ENCODE measurements around the gene EFL1. TPM values are rescaled to one million over a fixed set of nuclear protein-coding genes. Genes with fewer than 3 reads are reported as not detected.

The EFL1 gene
- total and polyA plus RNA-seq, 2 of the 4 experiments (the other 2 are of a cell fraction), result 10.1 to 24.6 TPM

DNA sequence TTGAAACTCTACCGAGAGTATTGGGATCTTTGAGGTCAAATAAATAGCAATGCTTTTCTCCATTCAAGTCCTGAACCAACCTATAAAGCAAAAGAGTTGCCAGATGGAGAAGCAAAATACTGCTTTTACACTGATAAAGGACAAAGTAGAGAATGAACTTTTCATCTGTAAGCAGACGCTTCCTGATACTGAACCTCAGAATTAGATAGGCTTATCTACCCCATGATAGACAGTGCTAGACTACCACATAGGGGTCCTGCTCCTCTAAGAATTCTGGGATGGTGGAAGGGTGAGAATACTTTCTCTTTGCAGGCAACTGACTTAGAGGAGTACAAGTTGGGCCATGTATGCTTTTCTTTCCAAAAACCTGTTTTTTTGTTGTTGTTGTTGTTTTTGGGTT is 9.6 kb upstream of the EFL1 start:
- no peak overlapping the region for H3K4me2 ChIP-seq (ENCODE audit: low read depth, low read length)
- dilution Hi-C loops (cut with HindIII; ENCODE audit: low sequenced_read_pairs, unreplicated experiment) (no loop called here), intact Hi-C loops (cut with micrococcal nuclease) (no loop called here), in situ Hi-C loops (cut with MboI; ENCODE audit: low sequenced_read_pairs) (no loop called here)
- no peak overlapping the region for H2BK15ac ChIP-seq (ENCODE audit: low read depth, low read length)
- no peak overlapping the region for H2AK5ac ChIP-seq (ENCODE audit: low read depth, low read length)
- no peaks in the 10 kb centered on the region; the same call in 1 of the 2 replicates for H3K27me3 ChIP-seq (ENCODE audit: control insufficient read depth, insufficient read depth, low read length)
- no peak overlapping the region for H2BK5ac ChIP-seq (ENCODE audit: low read depth, low read length, poor library complexity, severe bottlenecking)
- H2BK120ac ChIP-seq (ENCODE audit: low read depth, low read length), result no peak overlapping the region
- no peaks in the 10 kb centered on the region for H4K20me1 ChIP-seq (ENCODE audit: insufficient read depth, low read length)
- no peak overlapping the region for H3K4ac ChIP-seq (ENCODE audit: low read depth, low read length)
- no peak overlapping the region for H4K5ac ChIP-seq (ENCODE audit: low read depth, low read length)
- no CpG with 5 or more reads among the region's 2 CpGs for WGBS, 2 experiments (ENCODE audit: extremely low coverage in 2 of 2, insufficient read length in 1 of 2)
- no peaks in the 10 kb centered on the region for H3K36me3 ChIP-seq (ENCODE audit: control insufficient read depth, insufficient read depth, low read length)
- BruUV-seq (replicated peaks), result no TSS peak
- no peaks in the 10 kb centered on the region for H3K79me1 ChIP-seq (ENCODE audit: low read depth in 1 of 2, low read length in 2 of 2)
- TF ChIP-seq SMC3 (IDR thresholded peaks at IDR 0.05; ENCODE audit: low read depth, low read length), result no peak
- no peak for TF ChIP-seq CEBPB (IDR thresholded peaks at IDR 0.05; ENCODE audit: low read depth, low read length)
- TF ChIP-seq, protein P1, sequence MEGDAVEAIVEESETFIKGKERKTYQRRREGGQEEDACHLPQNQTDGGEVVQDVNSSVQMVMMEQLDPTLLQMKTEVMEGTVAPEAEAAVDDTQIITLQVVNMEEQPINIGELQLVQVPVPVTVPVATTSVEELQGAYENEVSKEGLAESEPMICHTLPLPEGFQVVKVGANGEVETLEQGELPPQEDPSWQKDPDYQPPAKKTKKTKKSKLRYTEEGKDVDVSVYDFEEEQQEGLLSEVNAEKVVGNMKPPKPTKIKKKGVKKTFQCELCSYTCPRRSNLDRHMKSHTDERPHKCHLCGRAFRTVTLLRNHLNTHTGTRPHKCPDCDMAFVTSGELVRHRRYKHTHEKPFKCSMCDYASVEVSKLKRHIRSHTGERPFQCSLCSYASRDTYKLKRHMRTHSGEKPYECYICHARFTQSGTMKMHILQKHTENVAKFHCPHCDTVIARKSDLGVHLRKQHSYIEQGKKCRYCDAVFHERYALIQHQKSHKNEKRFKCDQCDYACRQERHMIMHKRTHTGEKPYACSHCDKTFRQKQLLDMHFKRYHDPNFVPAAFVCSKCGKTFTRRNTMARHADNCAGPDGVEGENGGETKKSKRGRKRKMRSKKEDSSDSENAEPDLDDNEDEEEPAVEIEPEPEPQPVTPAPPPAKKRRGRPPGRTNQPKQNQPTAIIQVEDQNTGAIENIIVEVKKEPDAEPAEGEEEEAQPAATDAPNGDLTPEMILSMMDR (conservative IDR thresholded peaks at IDR 0.05; ENCODE audit: low read depth, low read length), result no peak
- no peak for TF ChIP-seq FOS (IDR thresholded peaks at IDR 0.05; ENCODE audit: low read depth, low read length)
- TF ChIP-seq POLR2A (IDR thresholded peaks at IDR 0.05; ENCODE audit: low read depth, low read length), result no peak
- TF ChIP-seq RFX5 (IDR thresholded peaks at IDR 0.05; ENCODE audit: low read depth, low read length), result no peak
- TF ChIP-seq, protein P2, sequence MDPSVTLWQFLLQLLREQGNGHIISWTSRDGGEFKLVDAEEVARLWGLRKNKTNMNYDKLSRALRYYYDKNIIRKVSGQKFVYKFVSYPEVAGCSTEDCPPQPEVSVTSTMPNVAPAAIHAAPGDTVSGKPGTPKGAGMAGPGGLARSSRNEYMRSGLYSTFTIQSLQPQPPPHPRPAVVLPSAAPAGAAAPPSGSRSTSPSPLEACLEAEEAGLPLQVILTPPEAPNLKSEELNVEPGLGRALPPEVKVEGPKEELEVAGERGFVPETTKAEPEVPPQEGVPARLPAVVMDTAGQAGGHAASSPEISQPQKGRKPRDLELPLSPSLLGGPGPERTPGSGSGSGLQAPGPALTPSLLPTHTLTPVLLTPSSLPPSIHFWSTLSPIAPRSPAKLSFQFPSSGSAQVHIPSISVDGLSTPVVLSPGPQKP (IDR thresholded peaks at IDR 0.05; ENCODE audit: borderline replicate concordance, low read depth, low read length), result no peak
- TF ChIP-seq, protein P3, sequence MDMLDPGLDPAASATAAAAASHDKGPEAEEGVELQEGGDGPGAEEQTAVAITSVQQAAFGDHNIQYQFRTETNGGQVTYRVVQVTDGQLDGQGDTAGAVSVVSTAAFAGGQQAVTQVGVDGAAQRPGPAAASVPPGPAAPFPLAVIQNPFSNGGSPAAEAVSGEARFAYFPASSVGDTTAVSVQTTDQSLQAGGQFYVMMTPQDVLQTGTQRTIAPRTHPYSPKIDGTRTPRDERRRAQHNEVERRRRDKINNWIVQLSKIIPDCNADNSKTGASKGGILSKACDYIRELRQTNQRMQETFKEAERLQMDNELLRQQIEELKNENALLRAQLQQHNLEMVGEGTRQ (IDR thresholded peaks at IDR 0.05; ENCODE audit: low read depth, low read length), result no peak
- no peaks in the 10 kb centered on the region for H3K9me1 ChIP-seq (ENCODE audit: insufficient read depth, low read length)
- no peak overlapping the region for H3K56ac ChIP-seq (ENCODE audit: extremely low read depth, insufficient read depth, low read length)
- no peak overlapping the region for H3K27ac ChIP-seq (ENCODE audit: insufficient read depth, low read length)
- 0 out of 2 replicates have a peak, but pooled peaks cover 2% of the 10 kb centered on the region for H3K4me1 ChIP-seq (ENCODE audit: control insufficient read depth, insufficient read depth, low read length)
- H2BK20ac ChIP-seq (ENCODE audit: low read depth, low read length), result no peak overlapping the region
- CTCF ChIA-PET, result no interaction called here
- H2AFZ ChIP-seq (replicated peaks; ENCODE audit: low read length, poor library complexity), result no peak overlapping the region
- DNase-seq (no peak), ATAC-seq (ENCODE audit: low read depth) (no peak)
- H3K18ac ChIP-seq (ENCODE audit: low read depth, low read length), result no peak overlapping the region
- no peak overlapping the region for H3K14ac ChIP-seq (replicated peaks; ENCODE audit: low read depth, low read length)
- no peak overlapping the region for H3K9ac ChIP-seq (ENCODE audit: low read depth, low read length)
- H3K9me3 ChIP-seq (ENCODE audit: control insufficient read depth, insufficient read depth, low read length), result peaks cover 3% of the 10 kb centered on the region; the same call in 1 of the 2 replicates
- H3K23ac ChIP-seq (ENCODE audit: low read depth, low read length), result no peak overlapping the region
- H4K91ac ChIP-seq (ENCODE audit: insufficient read depth, low read depth, low read length), result no peak overlapping the region
- no peak overlapping the region for H2AK9ac ChIP-seq (replicated peaks; ENCODE audit: low read depth, low read length, poor library complexity)
- POLR2A ChIA-PET (ENCODE audit: unreplicated experiment), result no interaction called here
- no peak overlapping the region for H3K4me3 ChIP-seq (ENCODE audit: insufficient read depth, low read depth, low read length)
- no peak overlapping the region for H4K8ac ChIP-seq (ENCODE audit: low read depth in 2 of 2, low read length in 2 of 2)
